OCI-LY3 (cell line): ENCODE results near the gene TRIM31.
A peak's percentile ranks its signal among the peaks of the same experiment; 100 is the strongest.

Source experiments
- H2AFZ ChIP-seq: fragments of 200-600, 300-600 bp; shearing (Covaris generic); 2 replicates; pipeline ENCODE4 v1.6.0; 2014; ENCODE audit warnings: antibody characterized with exemption, low read depth, low read length
- H3K27ac ChIP-seq: fragments of 200-600, 300-600 bp; sonication (generic); 2 replicates; pipeline ENCODE4 v1.5.1; 2014; ENCODE audit warnings: mild to moderate bottlenecking, low read length, moderate library complexity, mixed read lengths
- H3K27me3 ChIP-seq: fragments of 200-600, 300-600 bp; sonication (generic); 2 replicates; pipeline ENCODE4 v1.6.1; 2014; ENCODE audit warnings: low read depth, low read length, mixed read lengths
- H3K36me3 ChIP-seq: fragments of 200-600, 300-600 bp; sonication (generic); replicated peaks from 2 replicates; pipeline ENCODE3; 2014; ENCODE audit warnings: low read depth, low read length, mixed read lengths
- H3K4me1 ChIP-seq: fragments of 300-600, 200-600 bp; sonication (generic); 2 replicates; pipeline ENCODE4 v1.6.1; 2014; ENCODE audit warnings: low read length, mixed read lengths
- H3K4me2 ChIP-seq: fragments of 200-600, 300-600 bp; sonication (generic); 2 replicates; pipeline ENCODE4 v1.6.1; 2014; ENCODE audit warnings: low read length, mixed read lengths
- H3K4me3 ChIP-seq: fragments of 300-600, 200-600 bp; sonication (generic); 2 replicates; pipeline ENCODE4 v1.5.1; 2014; ENCODE audit warnings: antibody characterized with exemption, mild to moderate bottlenecking, low read length, moderate library complexity
- H3K79me2 ChIP-seq: fragments of 300-600, 200-600 bp; shearing (Covaris generic); 2 replicates; pipeline ENCODE4 v1.6.1; 2014; ENCODE audit warnings: mild to moderate bottlenecking, low read length, mixed read lengths
- H3K9ac ChIP-seq: fragments of 300-600, 200-600 bp; shearing (Covaris generic); 2 replicates; pipeline ENCODE4 v1.6.0; 2014; ENCODE audit warnings: mild to moderate bottlenecking, low read length, moderate library complexity
- H3K9me3 ChIP-seq: fragments of 200-600, 300-600 bp; shearing (Covaris generic); 2 replicates; pipeline ENCODE4 v1.6.1; 2014; ENCODE audit warnings: low read length, mixed read lengths; ENCODE audit not compliant: insufficient read depth
- H4K20me1 ChIP-seq: fragments of 200-600, 300-600 bp; sonication (generic); 2 replicates; pipeline ENCODE4 v1.6.1; 2016; ENCODE audit warnings: low read length, mixed read lengths; ENCODE audit not compliant: insufficient read depth
- EZH2phosphoT487 ChIP-seq: fragments of 200-600 bp; shearing (Covaris generic); IDR thresholded peaks from 2 replicates; pipeline ENCODE4 v1.6.1; 2018; ENCODE audit warnings: antibody characterized with exemption, mixed run types, low read depth
- TF ChIP-seq, protein P1 (sequence below): fragments of 200-600, 300-600 bp; sonication (generic); IDR thresholded peaks from 2 replicates; pipeline ENCODE4 v1.5.1; 2014; ENCODE audit warnings: antibody characterized with exemption, low read length, low read depth

Gene TRIM31

DNA sequence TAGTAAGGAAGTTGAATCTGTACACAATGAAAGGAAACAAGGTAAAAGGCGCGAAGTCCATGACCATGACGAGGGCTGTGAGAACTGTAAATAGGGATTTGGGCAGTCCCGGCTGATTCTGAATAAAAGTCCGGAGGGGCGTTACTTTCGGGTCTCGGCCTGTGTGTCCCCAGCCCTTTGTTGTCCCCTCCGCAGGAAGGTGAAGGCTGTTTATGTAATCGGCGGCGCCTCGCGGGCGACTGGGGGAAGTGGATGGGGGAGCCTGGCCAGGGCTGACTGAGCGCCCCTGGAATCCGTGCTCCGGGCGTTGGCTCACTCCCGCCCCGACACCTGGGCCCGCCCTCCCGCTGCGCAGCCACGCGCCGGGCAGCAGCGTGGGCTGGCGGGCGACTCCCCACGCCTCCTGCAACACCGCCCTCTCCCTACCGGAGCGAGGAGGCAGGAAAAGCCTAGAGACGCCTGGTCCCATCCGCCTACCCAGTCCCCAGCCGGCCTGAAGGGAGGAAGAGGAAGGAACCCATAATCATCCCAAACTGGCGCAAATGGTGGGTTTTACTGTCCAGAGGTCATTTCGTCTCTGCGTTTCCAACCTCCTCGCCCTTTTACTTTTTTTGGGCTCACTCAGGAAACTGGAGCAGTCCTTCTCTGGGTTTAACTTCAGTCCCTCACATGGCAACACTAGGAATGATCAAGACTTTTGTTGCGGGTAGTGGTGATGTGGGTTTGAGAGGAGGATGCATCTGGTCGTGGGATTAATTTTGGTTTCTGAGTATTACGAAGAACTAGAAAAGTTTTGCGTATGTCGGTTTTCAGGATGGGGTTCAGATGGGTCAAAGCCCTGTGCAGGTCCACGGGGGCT is 12.1 kb downstream of the TRIM31 start:
- Histone ChIP-seq H3K4me3 (peak overlapping the region; percentile 82), H3K27me3 (peaks cover 22% of the 10 kb centered on the region), H3K9me3 (no peaks in the 10 kb centered on the region), H3K4me2 (peak overlapping the region; percentile 98), H3K9ac (0 out of 2 replicates have a peak overlapping the region, but pooled peaks have one; percentile 42), H3K79me2 (no peaks in the 10 kb centered on the region), H3K4me1 (peaks cover 20% of the 10 kb centered on the region), H4K20me1 (no peaks in the 10 kb centered on the region), H3K36me3 (no peaks in the 10 kb centered on the region), H2AFZ (no peak overlapping the region), H3K27ac (no peak overlapping the region)
- TF ChIP-seq EZH2phosphoT487, result no peak
- TF ChIP-seq, protein P1, sequence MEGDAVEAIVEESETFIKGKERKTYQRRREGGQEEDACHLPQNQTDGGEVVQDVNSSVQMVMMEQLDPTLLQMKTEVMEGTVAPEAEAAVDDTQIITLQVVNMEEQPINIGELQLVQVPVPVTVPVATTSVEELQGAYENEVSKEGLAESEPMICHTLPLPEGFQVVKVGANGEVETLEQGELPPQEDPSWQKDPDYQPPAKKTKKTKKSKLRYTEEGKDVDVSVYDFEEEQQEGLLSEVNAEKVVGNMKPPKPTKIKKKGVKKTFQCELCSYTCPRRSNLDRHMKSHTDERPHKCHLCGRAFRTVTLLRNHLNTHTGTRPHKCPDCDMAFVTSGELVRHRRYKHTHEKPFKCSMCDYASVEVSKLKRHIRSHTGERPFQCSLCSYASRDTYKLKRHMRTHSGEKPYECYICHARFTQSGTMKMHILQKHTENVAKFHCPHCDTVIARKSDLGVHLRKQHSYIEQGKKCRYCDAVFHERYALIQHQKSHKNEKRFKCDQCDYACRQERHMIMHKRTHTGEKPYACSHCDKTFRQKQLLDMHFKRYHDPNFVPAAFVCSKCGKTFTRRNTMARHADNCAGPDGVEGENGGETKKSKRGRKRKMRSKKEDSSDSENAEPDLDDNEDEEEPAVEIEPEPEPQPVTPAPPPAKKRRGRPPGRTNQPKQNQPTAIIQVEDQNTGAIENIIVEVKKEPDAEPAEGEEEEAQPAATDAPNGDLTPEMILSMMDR, result no peak

DNA sequence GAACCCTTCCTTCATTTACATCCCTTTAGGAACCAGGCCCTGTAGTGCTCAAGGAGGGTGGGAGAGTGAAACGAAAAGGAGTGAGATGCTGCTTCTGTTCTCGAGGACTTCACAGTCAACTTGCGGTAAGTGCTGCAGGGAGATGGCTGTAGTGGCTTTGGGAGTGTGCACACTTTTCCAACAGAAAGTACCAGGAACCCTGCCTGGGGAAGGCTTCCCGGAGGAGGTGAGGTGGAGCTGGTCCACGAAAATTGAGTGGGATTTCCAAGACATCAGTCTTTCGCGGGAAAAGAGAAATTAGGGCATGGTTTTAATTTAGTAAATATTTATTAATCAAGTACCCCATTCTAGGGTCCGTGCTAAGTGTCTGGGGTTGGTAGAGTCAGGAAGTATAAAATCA is 12.7 kb downstream of the TRIM31 start:
- no peak overlapping the region for H3K4me3 ChIP-seq
- H3K4me1 ChIP-seq, result peaks cover 20% of the 10 kb centered on the region
- H3K36me3 ChIP-seq, result no peaks in the 10 kb centered on the region
- H4K20me1 ChIP-seq, result no peaks in the 10 kb centered on the region
- H3K27ac ChIP-seq, result no peak overlapping the region
- no peak overlapping the region for H2AFZ ChIP-seq
- peaks cover 22% of the 10 kb centered on the region for H3K27me3 ChIP-seq
- no peak for TF ChIP-seq EZH2phosphoT487
- TF ChIP-seq, protein P1, result no peak
- no peak overlapping the region for H3K9ac ChIP-seq
- H3K9me3 ChIP-seq, result no peaks in the 10 kb centered on the region
- no peak overlapping the region for H3K4me2 ChIP-seq
- no peaks in the 10 kb centered on the region for H3K79me2 ChIP-seq

DNA sequence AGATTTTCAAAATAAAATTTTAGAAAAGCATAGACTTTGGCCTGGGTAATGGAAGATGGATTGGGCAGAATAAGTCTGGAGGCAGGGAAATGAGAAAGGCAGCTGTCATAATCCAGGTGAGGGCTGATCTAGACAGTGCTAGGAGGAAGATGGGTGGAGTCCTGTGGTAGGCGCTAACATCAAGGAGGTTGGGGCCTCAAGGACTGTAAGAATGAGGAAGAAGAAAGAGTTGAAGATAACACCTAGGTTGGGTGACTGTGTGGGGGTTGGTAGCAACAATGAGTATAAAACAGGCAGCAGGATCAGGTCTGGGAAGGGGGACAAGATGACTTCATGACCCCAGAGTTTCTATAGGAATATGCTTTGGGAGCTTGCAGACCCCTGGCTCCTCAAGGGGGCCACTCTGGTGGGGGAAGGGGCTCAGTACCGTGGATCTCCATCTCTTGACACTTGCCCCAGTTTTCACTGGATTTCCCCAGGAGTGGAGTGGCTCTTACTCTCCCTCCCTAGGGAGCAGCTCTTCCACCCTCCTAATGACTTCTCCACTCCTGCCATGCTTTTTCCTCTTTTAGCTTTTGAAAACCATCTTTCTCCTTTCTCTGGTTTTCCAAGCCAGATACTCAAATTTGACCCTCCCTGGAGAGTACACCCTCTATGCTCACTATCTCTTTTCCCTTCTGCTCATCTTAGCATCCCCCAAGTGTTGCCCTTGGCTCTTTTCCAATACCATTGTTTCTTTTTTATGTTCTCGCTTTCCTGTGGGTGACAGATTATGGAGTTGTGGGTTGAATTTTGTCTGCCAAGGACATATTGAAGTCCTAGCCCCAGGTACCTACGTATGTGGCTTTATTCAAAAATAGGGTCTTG is 14.8 kb downstream of the TRIM31 start:
- Histone ChIP-seq H3K4me3 (no peak overlapping the region), H3K36me3 (no peaks in the 10 kb centered on the region), H3K4me1 (peaks cover 25% of the 10 kb centered on the region), H3K4me2 (no peak overlapping the region), H3K27ac (no peak overlapping the region), H3K9ac (no peak overlapping the region), H3K9me3 (no peaks in the 10 kb centered on the region), H3K79me2 (no peaks in the 10 kb centered on the region), H4K20me1 (no peaks in the 10 kb centered on the region), H2AFZ (no peak overlapping the region), H3K27me3 (peaks cover 24% of the 10 kb centered on the region)
- no peak for TF ChIP-seq EZH2phosphoT487
- TF ChIP-seq, protein P1, result no peak

DNA sequence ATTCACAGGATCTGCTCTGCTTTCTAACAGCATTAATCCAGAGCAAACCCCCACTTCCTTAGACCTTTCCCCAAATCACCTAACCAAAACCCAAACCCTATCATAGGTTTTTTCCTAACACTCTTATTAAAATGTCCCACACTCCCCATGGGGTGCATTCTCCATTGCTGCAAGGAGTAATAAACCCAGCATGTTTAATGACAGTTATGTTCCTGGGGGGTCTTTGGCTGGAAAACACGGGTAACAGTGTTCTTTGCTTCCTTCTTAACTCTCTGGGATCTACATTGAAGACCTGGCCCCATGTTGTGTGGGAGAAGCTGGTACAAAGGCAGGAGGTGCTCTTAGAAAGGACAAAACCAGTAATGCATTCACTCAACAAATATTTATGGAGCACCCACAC is 16.1 kb downstream of the TRIM31 start:
- Histone ChIP-seq H3K36me3 (no peaks in the 10 kb centered on the region), H4K20me1 (no peaks in the 10 kb centered on the region), H3K4me2 (no peak overlapping the region), H3K79me2 (no peaks in the 10 kb centered on the region), H3K9me3 (no peaks in the 10 kb centered on the region), H3K27me3 (peaks cover 25% of the 10 kb centered on the region), H3K4me1 (peaks cover 19% of the 10 kb centered on the region), H3K4me3 (no peak overlapping the region), H3K9ac (no peak overlapping the region), H3K27ac (no peak overlapping the region), H2AFZ (no peak overlapping the region)
- TF ChIP-seq EZH2phosphoT487, result no peak
- TF ChIP-seq, protein P1, result no peak
